Endothelial cell of umbilical vein (primary cell): Measurements from ENCODE around the gene MICAL3. TPM values are rescaled to one million over a fixed set of nuclear protein-coding genes. Genes with fewer than 3 reads are reported as not detected.

Experiments used
- BruUV-seq: library from RNA; stranded (reverse); fragments of 400-500 nt; replicated peaks from 2 replicates; lab custom pipeline; 2021; lab: Mats Ljungman, UMichigan
- CTCF ChIA-PET: fragments of 300-600, 350-600 bp; sonication (Branson Sonifier 250); formaldehyde crosslinking; loops from one replicate; lab custom pipeline; 2021; ENCODE audit warnings: antibody characterized with exemption, inconsistent platforms; lab: Charles Lee
- POLR2A ChIA-PET: fragments of 300-600, 350-600 bp; sonication (Branson Sonifier 250); formaldehyde crosslinking; loops from one replicate; lab custom pipeline; 2021; ENCODE audit warnings: antibody characterized with exemption, inconsistent platforms; lab: Charles Lee
- DNase-seq: peaks from one replicate; pipeline ENCODE4 v3.0.0-alpha.2; 2011; ENCODE audit warnings: low read depth, low spot score
- FAIRE-seq: peaks from 2 replicates; lab custom pipeline; 2011; peaks lifted over from hg19 to GRCh38; lab: Jason Lieb, UNC
- H2AFZ ChIP-seq: 2 replicates; pipeline ENCODE4 v1.6.0; 2012; ENCODE audit warnings: low read depth, low read length, control low read depth, inconsistent platforms
- H3K27ac ChIP-seq: 2 replicates; pipeline ENCODE4 v1.5.1; 2011; ENCODE audit warnings: low read depth, mild to moderate bottlenecking, control low read depth, low read length, moderate library complexity; ENCODE audit not compliant: insufficient read depth
- H3K27me3 ChIP-seq, 2 experiments: 2 replicates each; pipeline versions ENCODE4 v1.6.0 to v1.6.1; 2011; ENCODE audit warnings: low read length in 2 of 2, mixed read lengths in 1 of 2; ENCODE audit not compliant: control insufficient read depth in 2 of 2, insufficient read depth in 2 of 2
- H3K36me3 ChIP-seq, 2 experiments: 2 replicates in 1 of 2; 3 replicates in 1 of 2; pipeline ENCODE4 v1.5.1; 2011; ENCODE audit warnings: low read length in 2 of 2, mild to moderate bottlenecking in 1 of 2, moderate library complexity in 1 of 2; ENCODE audit not compliant: control insufficient read depth in 2 of 2, insufficient read depth in 2 of 2; ENCODE audit errors: extremely low read depth in 1 of 2
- H3K4me1 ChIP-seq: 3 replicates; pipeline ENCODE4 v1.5.1; 2011; ENCODE audit warnings: mild to moderate bottlenecking, low read length; ENCODE audit not compliant: control insufficient read depth, insufficient read depth; ENCODE audit errors: extremely low read depth
- H3K4me2 ChIP-seq: 2 replicates; pipeline ENCODE4 v1.6.1; 2011; ENCODE audit warnings: low read length, control low read depth, mixed read lengths; ENCODE audit not compliant: insufficient read depth
- H3K4me3 ChIP-seq, 3 experiments: fragments of 200-600 bp in 1 of 3; sonication (generic), shearing (Covaris generic) in 1 of 3; replicated peaks in 1 of 3; 2 replicates each; pipeline ENCODE4 v1.5.1; 2011 to 2016; ENCODE audit warnings: control low read depth in 3 of 3, low read length in 3 of 3, mild to moderate bottlenecking in 2 of 3, inconsistent platforms in 1 of 3, low read depth in 1 of 3, moderate library complexity in 1 of 3; ENCODE audit not compliant: insufficient read depth in 1 of 3
- H3K79me2 ChIP-seq: 2 replicates; pipeline ENCODE4 v1.6.0; 2012; ENCODE audit warnings: low read length, inconsistent platforms; ENCODE audit not compliant: control insufficient read depth, insufficient read depth
- H3K9ac ChIP-seq: replicated peaks from 2 replicates; pipeline ENCODE3; 2011; ENCODE audit warnings: low read length, control low read depth; ENCODE audit not compliant: insufficient read depth; ENCODE audit errors: extremely low read depth
- H3K9me1 ChIP-seq: replicated peaks from 3 replicates; pipeline ENCODE4 v1.6.0; 2011; ENCODE audit warnings: mild to moderate bottlenecking, low read length; ENCODE audit not compliant: control insufficient read depth, insufficient read depth; ENCODE audit errors: extremely low read depth
- H3K9me3 ChIP-seq: replicated peaks from 2 replicates; pipeline ENCODE4 v1.5.1; 2012; ENCODE audit warnings: low read length, inconsistent platforms; ENCODE audit not compliant: control insufficient read depth, insufficient read depth
- H4K20me1 ChIP-seq: replicated peaks from 2 replicates; pipeline ENCODE3; 2011; ENCODE audit warnings: mild to moderate bottlenecking, low read length; ENCODE audit not compliant: control insufficient read depth, insufficient read depth; ENCODE audit errors: extremely low read depth
- CTCF ChIP-seq, 2 donors: IDR thresholded peaks; 1 replicate in 1 of 2; 2 replicates in 1 of 2; pipeline ENCODE4 v1.5.1; 2011; ENCODE audit warnings: low read length in 2 of 2, mild to moderate bottlenecking in 2 of 2, moderate library complexity in 2 of 2, control low read depth in 1 of 2, inconsistent platforms in 1 of 2, low read depth in 1 of 2; ENCODE audit not compliant: insufficient read depth in 1 of 2; ENCODE audit errors: extremely low read depth in 1 of 2
- EZH2 ChIP-seq: IDR thresholded peaks from 2 replicates; pipeline ENCODE4 v1.6.1; 2012; ENCODE audit warnings: borderline replicate concordance, low read depth, mild to moderate bottlenecking, moderate library complexity, low read length, inconsistent platforms; ENCODE audit not compliant: severe bottlenecking
- FOS ChIP-seq: IDR thresholded peaks from 2 replicates; pipeline ENCODE4 v1.6.1; 2011; ENCODE audit warnings: mild to moderate bottlenecking, low read length, moderate library complexity, borderline replicate concordance; ENCODE audit not compliant: insufficient read depth
- GATA2 ChIP-seq: IDR thresholded peaks from 2 replicates; pipeline ENCODE4 v1.7.0; 2011; ENCODE audit warnings: low read depth, mild to moderate bottlenecking, moderate library complexity, mixed read lengths, low read length; ENCODE audit not compliant: insufficient read length, insufficient read depth
- JUN ChIP-seq: IDR thresholded peaks from 2 replicates; pipeline ENCODE4 v1.6.1; 2011; ENCODE audit warnings: borderline replicate concordance, low read depth; ENCODE audit not compliant: insufficient read length, insufficient read depth
- MAX ChIP-seq: IDR thresholded peaks from 2 replicates; pipeline ENCODE4 v1.6.1; 2011; ENCODE audit not compliant: insufficient read depth, insufficient read length
- MYC ChIP-seq: IDR thresholded peaks from one replicate; pipeline ENCODE4 v1.6.1; 2011; ENCODE audit warnings: mild to moderate bottlenecking, low read depth, low read length
- POLR2A ChIP-seq: IDR thresholded peaks from 2 replicates; pipeline ENCODE4 v1.6.1; 2012; ENCODE audit warnings: low read depth, mild to moderate bottlenecking, control low read depth, low read length
- POLR2AphosphoS5 ChIP-seq: IDR thresholded peaks from 2 replicates; pipeline ENCODE4 v1.6.1; 2012; ENCODE audit warnings: low read depth, mild to moderate bottlenecking, control low read depth, low read length, moderate library complexity; ENCODE audit not compliant: insufficient read depth
- dilution Hi-C: fragments of 300-500 bp; cut with MboI; formaldehyde crosslinking; loops from one replicate; pipeline ENCODE4 v1.15.0; 2019; ENCODE audit warnings: low sequenced_read_pairs; ENCODE audit not compliant: extremely low pct_ligation_motif_present
- intact Hi-C: fragments of 100-400 bp; cut with micrococcal nuclease; formaldehyde crosslinking; loops from one replicate; pipeline ENCODE4 v1.10.0; 2022
- polyA plus RNA-seq, 4 experiments: library from polyadenylated mRNA; depleted of rRNA in 3 of 4; stranded (reverse) in 3 of 4; unstranded in 1 of 4; fragments of >200 nt; gene quantifications; 2 replicates each; pipeline versions ENCODE4 v1.2.1 to v1.2.3, GENCODE V29; 2011 to 2012; ENCODE audit warnings: missing spikeins in 1 of 4
- total RNA-seq: library from RNA; stranded (reverse); gene quantifications from 2 replicates; pipeline ENCODE4 v1.2.3, GENCODE V29; 2021

MICAL3 gene
- total and polyA plus RNA-seq, 2 donors (not counting 3 experiments of a cell fraction or from before 2014, with no cell fraction given), result 14.5 to 63.7 TPM

GRCh38 chr22:17922925-17923903 lies 101.1 kb downstream of the MICAL3 start:
- H3K27me3 ChIP-seq, result no peaks in the 10 kb centered on the region
- H4K20me1 ChIP-seq, result no peaks in the 10 kb centered on the region
- no peak overlapping the region for H2AFZ ChIP-seq
- peaks cover 31% of the 10 kb centered on the region for H3K4me1 ChIP-seq
- H3K79me2 ChIP-seq, result peaks cover 71% of the 10 kb centered on the region
- ChIA-PET CTCF (interaction anchor here (0.6 to 2.4 kb wide), 7 partner anchors 8 to 153 kb away, joined by 3 to 10 read pairs (median 3); no protein-coding TSS in a partner anchor), POLR2A (interaction anchor here (0.6 kb wide), 1 partner anchor 30 kb away, joined by 4 read pairs; no protein-coding TSS in a partner anchor)
- H3K4me3 ChIP-seq, result no peak overlapping the region
- intact Hi-C loops (loop anchor here (5.0 kb wide), 1 partner anchor 39 kb away; no protein-coding TSS in a partner anchor), dilution Hi-C loops (no loop called here)
- no TSS peak for BruUV-seq
- H3K4me2 ChIP-seq, result no peak overlapping the region
- TF ChIP-seq MYC (no peak), POLR2A (no peak), POLR2AphosphoS5 (no peak), JUN (no peak), GATA2 (no peak), FOS (no peak), MAX (no peak), CTCF (IDR thresholded peaks at IDR 0.05; ENCODE audit: extremely low read depth in 1 of 2, insufficient read depth in 1 of 2, low read depth in 1 of 2, low read length in 2 of 2) (no peak), EZH2 (no peak)
- no peaks in the 10 kb centered on the region for H3K9me3 ChIP-seq
- FAIRE-seq (no peak), DNase-seq (peak; percentile 41)
- H3K27ac ChIP-seq, result no peak overlapping the region
- H3K9me1 ChIP-seq, result no peaks in the 10 kb centered on the region
- no peaks in the 10 kb centered on the region for H3K36me3 ChIP-seq
- no peak overlapping the region for H3K9ac ChIP-seq
